Effector memory CD8-positive, alpha-beta T cell (primary cell): ENCODE measurements around the gene NMD3.
"Not testable (repeated sequence)": the region's sequence is repeated elsewhere in the genome, so short reads cannot be mapped to it uniquely, and the experiment has no call there.

ENCODE experiments used
- ATAC-seq: fragments of 150-1000 bp; cut with Tn5 transposase; replicated peaks from 2 replicates; pipeline ENCODE4 v1.10.0; 2021; ENCODE audit warnings: mild to moderate bottlenecking, moderate library complexity
- DNase-seq, 3 experiments: peaks; one replicate each; pipeline ENCODE4 v3.0.0; 2021
- H3K27ac Mint-ChIP-seq, 2 donors: one replicate each; pipeline ENCODE4 v1.8.0; 2022; ENCODE audit warnings: mild to moderate bottlenecking in 2 of 2, mixed read lengths in 2 of 2, moderate library complexity in 2 of 2
- H3K27me3 Mint-ChIP-seq, 2 donors: one replicate each; pipeline ENCODE4 v1.8.0; 2022; ENCODE audit warnings: mixed read lengths in 2 of 2
- H3K36me3 Mint-ChIP-seq: one replicate; pipeline ENCODE4 v1.8.0; 2022; ENCODE audit warnings: mild to moderate bottlenecking, moderate library complexity, mixed read lengths; ENCODE audit not compliant: insufficient read depth
- H3K4me1 Mint-ChIP-seq, 2 donors: one replicate each; pipeline ENCODE4 v1.8.0; 2022; ENCODE audit warnings: low read depth in 2 of 2, mixed read lengths in 2 of 2
- H3K4me3 Mint-ChIP-seq, 2 donors: one replicate each; pipeline ENCODE4 v1.8.0; 2022; ENCODE audit warnings: mild to moderate bottlenecking in 2 of 2, mixed read lengths in 2 of 2, moderate library complexity in 2 of 2
- H3K9me3 Mint-ChIP-seq, 2 donors: one replicate each; pipeline ENCODE4 v1.8.0; 2022; ENCODE audit warnings: mixed read lengths in 2 of 2
- total RNA-seq, 9 experiments: gene quantifications; one replicate each; lab custom pipeline; 2026; lab: John Stamatoyannopoulos, UW

The NMD3 gene
- total RNA-seq, result 43.1 to 111 (median 78.0) reads per million in 9 experiments

DNA sequence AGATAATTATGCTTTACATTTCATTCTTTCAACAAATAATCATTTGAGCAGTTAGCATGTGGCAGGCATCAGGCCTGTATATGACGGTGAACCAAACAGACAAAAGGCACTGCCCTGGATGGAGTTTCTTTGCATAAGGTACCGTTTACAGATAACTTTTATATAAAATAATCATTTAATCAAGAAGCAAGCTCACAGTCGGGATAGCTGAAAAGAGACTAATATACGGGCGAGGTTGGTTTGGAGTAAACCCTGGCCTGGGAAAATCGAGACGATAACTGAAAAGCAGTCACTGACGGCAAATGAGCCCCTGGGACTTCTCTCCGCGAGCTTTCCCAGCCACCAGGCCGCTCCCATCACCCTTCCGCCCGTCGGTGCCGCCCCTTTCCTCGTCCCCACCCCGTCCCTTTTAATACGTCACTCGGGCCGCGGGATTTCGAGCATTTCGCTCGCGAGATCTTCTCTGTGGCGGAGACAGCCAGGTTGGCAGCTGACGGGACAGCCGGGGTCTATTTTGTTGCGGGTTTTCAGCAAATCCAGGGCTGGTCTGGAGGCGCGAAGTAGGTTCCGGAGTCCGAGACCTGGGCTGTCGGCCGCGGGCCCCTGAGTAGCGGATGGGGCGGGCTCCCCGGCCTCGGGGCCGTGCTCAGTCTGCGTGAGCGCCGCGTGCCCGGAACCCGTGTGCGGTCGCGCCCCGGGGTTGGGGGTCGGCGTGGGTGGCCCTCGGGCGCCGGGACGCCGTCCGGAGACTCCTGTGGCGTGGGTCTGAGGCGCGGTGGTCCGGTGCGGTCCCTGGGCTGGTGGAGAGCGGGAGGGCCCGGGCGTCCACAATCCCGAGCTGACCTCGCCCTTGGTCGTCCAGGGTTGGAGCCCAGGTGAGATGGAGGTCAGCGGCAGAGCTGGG, at the start of gene NMD3:
TSS of gene NMD3 (plus strand) at position 462 of the 904 bp plus-strand sequence. CDS start 703 bp downstream, outside the sequence.
- Mint-ChIP-seq H3K36me3 (peaks cover 11% of the 10 kb centered on the region), H3K4me1 (peaks cover 9 to 24% of the 10 kb centered on the region in 2 donors), H3K27me3 (peaks cover 9 to 15% of the 10 kb centered on the region in 2 donors), H3K27ac (peak within 1 kb of the TSS; percentile 94 to 96), H3K9me3 (peaks cover 0 to 3% of the 10 kb centered on the region in 2 donors), H3K4me3 (peak within 1 kb of the TSS; percentile 90 to 91)
- DNase-seq (peak; percentile 89 to 95 (median 91)), ATAC-seq (peak; percentile 97)

DNA sequence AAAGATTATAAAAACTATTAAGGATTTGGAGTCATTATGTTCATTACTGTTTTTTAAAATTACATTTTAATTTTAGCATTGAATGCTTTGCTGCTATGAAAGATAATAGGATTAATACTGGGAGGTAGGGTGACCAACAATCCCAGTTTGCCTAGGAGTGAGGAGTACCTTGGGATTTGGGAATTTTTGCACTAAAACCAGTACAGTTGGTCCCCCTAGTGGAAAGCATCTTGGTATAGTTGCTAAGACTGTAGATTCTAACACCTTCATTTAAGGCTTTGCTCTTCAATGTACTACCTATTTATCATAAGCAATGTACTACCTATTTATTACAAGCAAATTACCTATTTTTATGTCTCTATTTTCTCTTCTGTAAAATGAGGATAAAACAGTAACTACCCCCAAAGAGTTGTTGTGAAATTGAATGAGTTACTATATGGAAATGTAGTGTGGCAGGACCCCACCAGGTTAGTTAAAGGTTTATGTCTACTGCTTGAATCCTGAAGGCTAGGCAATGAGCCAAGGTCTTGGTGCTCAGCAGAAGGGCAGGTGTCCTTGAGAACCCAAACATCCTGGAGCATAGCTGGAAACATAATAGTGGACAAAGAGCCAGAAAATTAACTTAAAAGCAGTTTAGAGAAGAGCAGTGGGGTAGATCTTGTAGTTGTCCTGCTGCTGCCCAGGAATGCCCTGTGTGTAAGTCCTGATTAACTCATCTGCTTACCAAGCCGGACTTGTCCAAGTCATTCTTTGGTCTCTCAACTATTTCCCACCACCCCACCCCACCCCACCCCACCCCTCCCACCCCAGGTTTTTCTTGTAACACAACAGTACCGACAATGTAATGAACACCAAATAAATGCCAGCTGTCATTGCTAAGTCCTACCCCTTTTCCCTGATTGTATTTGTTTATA, 49.2 kb upstream of the NMD3 start:
- DNase-seq (no peak), ATAC-seq (no peak)
- no peak overlapping the region for H3K27ac Mint-ChIP-seq
- no peak overlapping the region for H3K4me3 Mint-ChIP-seq
- no peaks in the 10 kb centered on the region for H3K4me1 Mint-ChIP-seq
- H3K36me3 Mint-ChIP-seq, result peaks cover 3% of the 10 kb centered on the region
- peaks cover 13 to 23% of the 10 kb centered on the region in 2 donors for H3K27me3 Mint-ChIP-seq
- no peaks in the 10 kb centered on the region for H3K9me3 Mint-ChIP-seq

DNA sequence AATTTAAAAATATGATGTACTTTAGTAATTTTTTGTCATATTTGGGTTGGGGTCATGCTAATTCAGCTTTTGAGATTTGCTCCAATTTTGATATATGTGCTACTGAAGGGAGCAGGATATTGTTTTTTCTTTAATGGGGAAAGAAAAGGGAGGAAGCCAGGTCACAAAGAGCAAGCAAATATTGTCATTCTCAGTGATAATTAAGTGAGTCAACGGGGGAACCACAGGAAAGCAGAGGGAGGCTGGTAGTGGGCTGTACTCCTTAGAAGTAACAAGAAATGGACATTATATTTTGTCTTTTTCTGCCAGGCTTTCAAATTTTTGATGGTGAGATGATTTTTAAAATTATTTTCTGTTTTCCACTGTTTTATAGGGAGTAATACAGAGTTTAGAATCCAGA, 45.6 kb upstream of the NMD3 start:
- no peak overlapping the region for H3K4me3 Mint-ChIP-seq
- no peak for DNase-seq

DNA sequence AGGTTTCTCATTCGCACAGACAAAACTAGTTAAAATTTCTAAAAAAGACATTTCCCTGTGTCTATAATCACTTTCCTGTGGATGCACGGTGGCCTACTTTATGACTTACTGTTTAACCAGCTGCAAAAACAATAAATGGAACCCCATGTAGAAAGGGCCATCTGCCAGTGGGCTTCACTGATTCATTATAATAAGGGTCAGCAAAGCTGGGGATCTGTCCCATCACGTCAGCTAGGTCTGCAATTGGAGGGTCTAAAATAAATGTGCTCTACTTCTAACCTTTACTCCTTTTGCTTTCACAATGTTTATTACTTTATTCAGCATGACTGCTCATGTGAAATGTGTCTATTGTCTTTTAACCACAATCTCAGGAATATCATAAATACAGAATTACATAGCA, 43.1 kb upstream of the NMD3 start:
- Mint-ChIP-seq H3K36me3 (peaks cover 3% of the 10 kb centered on the region), H3K27ac (no peak overlapping the region), H3K27me3 (peaks cover 14 to 28% of the 10 kb centered on the region in 2 donors), H3K4me3 (no peak overlapping the region), H3K4me1 (no peaks in the 10 kb centered on the region), H3K9me3 (no peaks in the 10 kb centered on the region)
- ATAC-seq (no peak), DNase-seq (no peak)

More for the DNA sequence above, 45.6 kb upstream of the NMD3 start:
- peaks cover 14 to 19% of the 10 kb centered on the region in 2 donors for H3K27me3 Mint-ChIP-seq
- no peaks in the 10 kb centered on the region for H3K9me3 Mint-ChIP-seq
- ATAC-seq, result no peak
- H3K4me1 Mint-ChIP-seq, result no peaks in the 10 kb centered on the region
- peaks cover 3% of the 10 kb centered on the region for H3K36me3 Mint-ChIP-seq
- no peak overlapping the region for H3K27ac Mint-ChIP-seq

DNA sequence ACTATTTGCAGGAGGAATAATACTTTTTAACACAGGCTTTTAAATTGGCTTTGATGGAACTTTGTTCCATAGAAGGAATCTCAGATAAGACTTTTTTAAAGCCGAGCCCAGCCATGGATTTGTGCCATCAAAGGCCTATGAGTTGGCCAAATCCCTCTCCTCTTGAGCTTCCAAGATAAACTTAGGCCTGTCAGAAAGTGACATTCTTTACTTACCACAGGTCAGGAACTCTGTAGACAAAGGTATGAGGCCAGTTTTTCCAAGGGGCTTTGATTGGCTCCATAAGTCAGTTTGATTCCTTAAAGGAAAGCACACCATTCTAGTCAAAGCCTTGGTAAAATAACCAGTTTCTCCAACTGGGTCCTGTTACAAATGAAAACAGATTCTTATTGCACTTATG, 39.7 kb upstream of the NMD3 start:
- not testable (repeated sequence) for H3K36me3 Mint-ChIP-seq, DNase-seq, H3K4me3 Mint-ChIP-seq, H3K9me3 Mint-ChIP-seq, H3K4me1 Mint-ChIP-seq, H3K27ac Mint-ChIP-seq, ATAC-seq
- peaks cover 0 to 28% of the 10 kb centered on the region in 2 donors for H3K27me3 Mint-ChIP-seq

DNA sequence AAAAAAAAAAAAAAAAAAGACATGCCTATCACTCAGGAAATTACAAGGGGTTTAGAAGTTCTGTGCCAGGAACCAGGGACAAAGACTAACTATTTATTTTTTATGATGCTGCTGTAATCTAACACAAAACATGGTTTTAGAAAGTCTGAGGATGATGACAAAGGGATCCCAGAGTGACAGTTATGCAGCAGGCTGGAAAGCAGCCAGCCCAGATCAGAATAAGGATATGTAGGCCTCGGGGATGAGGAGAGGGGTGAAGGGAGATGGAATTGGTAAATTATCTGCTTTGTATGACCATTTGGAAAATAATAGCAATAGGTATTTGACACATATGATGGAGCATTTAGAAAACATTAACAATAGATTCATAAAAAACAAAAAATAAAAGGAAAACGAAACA, 34.1 kb upstream of the NMD3 start:
- H3K27me3 Mint-ChIP-seq, result peaks cover 0 to 20% of the 10 kb centered on the region in 2 donors
- H3K4me1 Mint-ChIP-seq, result no peaks in the 10 kb centered on the region
- H3K27ac Mint-ChIP-seq, result no peak overlapping the region
- no peak for DNase-seq
- no peak overlapping the region for H3K4me3 Mint-ChIP-seq
- H3K36me3 Mint-ChIP-seq, result no peaks in the 10 kb centered on the region
- H3K9me3 Mint-ChIP-seq, result no peaks in the 10 kb centered on the region
- no peak for ATAC-seq

DNA sequence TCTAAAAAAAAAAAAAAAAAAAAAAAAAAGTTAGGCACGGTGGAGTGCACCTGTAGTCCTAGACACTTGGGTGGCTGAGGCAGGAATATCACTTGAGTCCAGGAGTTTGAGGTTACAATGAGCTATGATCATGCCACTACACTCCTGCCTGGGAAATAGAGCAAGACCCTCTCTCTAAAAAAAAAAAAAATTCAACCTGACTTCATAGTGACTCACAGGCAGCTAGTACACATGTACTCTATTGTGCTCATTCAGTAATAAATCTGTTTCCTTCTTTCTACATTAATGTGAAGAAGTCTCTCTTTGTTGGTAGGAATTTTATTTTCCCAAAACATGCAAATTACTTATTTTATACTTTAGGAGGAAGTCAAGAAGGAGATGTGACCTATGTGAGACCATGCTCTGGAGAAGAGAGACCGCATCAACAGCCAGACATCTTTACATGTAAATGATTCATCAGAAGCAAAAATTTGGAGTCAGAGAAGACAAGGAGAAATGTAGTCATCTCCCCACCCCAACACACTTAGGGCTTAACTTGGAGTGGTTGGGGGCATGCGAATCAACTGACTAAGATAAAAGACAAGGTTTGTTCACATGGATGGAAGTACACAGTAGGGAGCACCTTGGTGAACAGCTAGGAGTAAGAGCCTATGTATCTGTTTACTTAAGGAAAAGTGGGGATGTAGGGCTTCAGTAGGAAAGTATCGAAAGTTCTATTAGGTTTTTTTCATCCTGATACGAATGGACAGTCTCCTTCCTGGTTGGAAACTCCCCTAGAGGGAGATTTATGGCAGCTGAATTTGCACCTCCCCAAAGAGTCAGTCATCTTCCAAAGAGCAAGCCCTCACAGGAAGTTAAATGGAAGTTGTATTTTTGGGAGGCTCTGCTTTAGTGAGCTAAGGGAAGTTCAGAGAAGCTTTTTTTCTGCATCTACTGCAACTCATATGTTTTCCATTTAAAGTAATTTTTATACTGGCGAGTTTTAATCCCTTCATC, 23.0 kb upstream of the NMD3 start:
- DNase-seq (no peak), ATAC-seq (no peak)
- H3K4me3 Mint-ChIP-seq, result no peak overlapping the region
- no peaks in the 10 kb centered on the region for H3K4me1 Mint-ChIP-seq
- H3K36me3 Mint-ChIP-seq, result peaks cover 3% of the 10 kb centered on the region
- peaks cover 40 to 59% of the 10 kb centered on the region in 2 donors for H3K27me3 Mint-ChIP-seq
- peaks cover 0 to 2% of the 10 kb centered on the region in 2 donors for H3K9me3 Mint-ChIP-seq
- H3K27ac Mint-ChIP-seq, result no peak overlapping the region

DNA sequence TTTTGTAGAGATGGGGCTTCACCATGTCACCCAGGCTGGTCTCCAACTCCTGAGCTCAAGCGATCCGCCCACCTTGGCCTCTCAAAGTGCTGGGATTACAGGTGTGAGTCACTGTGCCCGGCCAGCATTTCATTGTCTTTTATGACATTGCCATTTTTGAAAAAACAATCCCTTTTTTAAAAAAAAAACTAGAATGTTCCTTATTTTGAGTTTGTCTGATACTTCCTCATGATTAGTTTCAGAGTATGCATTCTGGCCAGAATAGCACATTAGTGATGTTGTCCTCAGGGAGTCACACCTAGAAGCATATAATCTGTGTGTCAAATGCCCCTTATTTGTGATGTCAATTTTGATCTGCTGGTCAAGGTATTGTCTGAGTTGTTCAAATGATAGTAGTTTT, 21.2 kb upstream of the NMD3 start:
- Mint-ChIP-seq H3K27me3 (peaks cover 33 to 48% of the 10 kb centered on the region in 2 donors), H3K9me3 (peaks cover 0 to 2% of the 10 kb centered on the region in 2 donors), H3K27ac (no peak overlapping the region), H3K4me1 (no peaks in the 10 kb centered on the region), H3K36me3 (peaks cover 3% of the 10 kb centered on the region), H3K4me3 (no peak overlapping the region)
- ATAC-seq (no peak), DNase-seq (no peak)

DNA sequence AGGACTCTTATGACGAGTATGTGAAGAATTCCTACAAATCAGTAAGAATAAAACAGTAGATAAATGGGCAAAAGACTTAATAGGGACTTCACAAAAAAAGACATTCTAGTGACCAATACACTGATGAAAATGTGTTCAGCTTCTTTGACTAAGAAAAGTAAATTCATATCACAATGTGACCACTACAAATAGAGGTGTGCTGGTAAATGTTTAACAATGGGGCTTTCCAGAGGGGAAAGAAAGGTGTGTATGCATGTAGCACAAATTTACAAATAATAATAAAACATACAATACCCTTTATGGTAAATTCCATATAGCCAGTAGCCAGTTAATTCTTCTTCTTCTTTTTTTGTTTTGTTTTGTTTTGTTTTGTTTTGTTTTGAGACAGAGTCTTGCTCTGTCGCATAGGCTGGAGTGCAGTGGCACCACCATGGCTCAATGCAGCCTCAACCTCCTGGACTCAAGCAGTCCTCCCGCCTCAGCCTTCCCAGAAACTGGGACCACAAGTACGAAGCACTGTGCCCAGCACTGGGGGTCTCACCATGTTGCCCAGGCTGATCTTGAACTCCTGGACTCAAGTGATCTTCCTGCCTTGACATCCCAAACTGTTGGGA, 17.5 kb upstream of the NMD3 start:
- Mint-ChIP-seq H3K36me3 (no peaks in the 10 kb centered on the region), H3K4me1 (no peaks in the 10 kb centered on the region), H3K27ac (no peak overlapping the region)

DNA sequence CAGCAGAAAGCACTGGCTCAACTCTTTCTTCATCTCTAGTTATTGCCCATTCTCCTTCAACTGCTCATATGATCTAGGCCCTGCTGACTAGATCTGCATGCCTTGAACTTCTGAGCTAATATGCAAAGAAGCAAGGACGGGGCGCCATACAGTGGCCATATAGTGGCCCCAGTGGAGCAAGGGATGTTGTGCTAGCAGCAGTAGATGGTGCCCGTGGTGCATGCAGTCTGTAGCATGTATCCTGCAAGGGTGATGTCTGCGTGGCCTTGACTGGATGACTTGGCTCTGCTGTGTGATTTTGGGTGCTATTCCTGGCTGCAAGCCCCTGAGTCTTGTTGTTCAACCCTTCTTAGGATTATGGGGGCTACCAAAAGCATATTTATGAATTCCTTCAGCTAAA, 12.2 kb upstream of the NMD3 start:
- DNase-seq, result no peak
- ATAC-seq, result no peak
- Mint-ChIP-seq H3K9me3 (no peaks in the 10 kb centered on the region), H3K27ac (no peak overlapping the region), H3K36me3 (no peaks in the 10 kb centered on the region), H3K4me3 (no peak overlapping the region), H3K27me3 (peaks cover 6 to 10% of the 10 kb centered on the region in 2 donors), H3K4me1 (no peaks in the 10 kb centered on the region)

More for the DNA sequence above, 17.5 kb upstream of the NMD3 start:
- Mint-ChIP-seq H3K9me3 (no peaks in the 10 kb centered on the region), H3K27me3 (peaks cover 24 to 26% of the 10 kb centered on the region in 2 donors), H3K4me3 (no peak overlapping the region)
- ATAC-seq, result no peak
- no peak for DNase-seq

DNA sequence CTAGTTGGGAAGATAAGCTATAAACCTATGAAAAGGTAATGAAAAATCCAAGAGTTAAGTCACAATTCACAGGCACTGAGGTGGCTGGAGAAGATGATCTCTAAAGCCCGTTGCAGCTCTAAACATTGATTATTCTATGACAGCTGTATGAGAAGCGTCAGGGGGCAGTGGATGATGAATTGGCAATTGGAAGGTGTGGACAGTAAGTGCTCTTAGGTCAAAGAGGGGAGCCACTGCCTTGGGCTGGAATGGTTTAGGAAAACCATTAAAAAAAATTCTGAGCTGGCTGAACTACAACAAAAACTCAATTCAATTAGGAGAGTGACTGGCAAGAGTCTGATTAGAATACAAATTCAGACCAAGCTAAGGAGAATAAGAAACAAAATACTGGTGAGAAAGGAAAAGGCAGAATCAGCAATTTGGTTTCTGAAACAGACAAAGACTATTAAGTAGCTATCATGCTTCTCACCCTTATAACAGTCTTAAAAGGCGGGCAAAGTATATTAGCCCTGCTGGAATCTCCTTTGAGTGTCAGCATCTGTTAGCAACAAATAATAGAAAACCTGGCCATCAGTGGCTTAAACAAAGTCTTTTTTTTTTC, 8.8 kb upstream of the NMD3 start:
- H3K36me3 Mint-ChIP-seq, result no peaks in the 10 kb centered on the region

DNA sequence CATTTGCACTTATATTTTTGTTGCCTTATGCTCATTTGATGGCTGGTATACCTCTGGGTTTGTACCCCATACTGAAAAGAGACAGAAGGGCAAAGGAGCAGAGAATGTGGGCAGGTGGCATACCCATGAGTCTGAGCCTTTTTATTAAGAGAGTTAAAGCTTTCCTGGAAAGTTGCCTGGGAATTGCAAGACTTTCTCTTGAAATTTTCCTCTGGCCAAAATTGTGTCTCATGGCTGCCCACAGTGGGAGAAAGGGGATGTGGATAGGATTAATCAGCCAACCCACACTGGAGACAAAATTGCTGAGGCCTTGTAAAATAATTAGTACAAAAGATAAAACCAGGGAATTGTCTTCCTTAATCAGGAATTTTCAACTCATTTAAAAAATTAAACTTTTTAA, 8.2 kb upstream of the NMD3 start:
- ATAC-seq, result no peak
- Mint-ChIP-seq H3K4me1 (no peaks in the 10 kb centered on the region), H3K27ac (no peak overlapping the region), H3K9me3 (no peaks in the 10 kb centered on the region), H3K36me3 (no peaks in the 10 kb centered on the region), H3K27me3 (peaks cover 26 to 31% of the 10 kb centered on the region in 2 donors), H3K4me3 (no peak overlapping the region)
- no peak for DNase-seq

More for the DNA sequence above, 8.8 kb upstream of the NMD3 start:
- H3K27ac Mint-ChIP-seq, result no peak overlapping the region
- no peak overlapping the region for H3K4me3 Mint-ChIP-seq
- peaks cover 25 to 28% of the 10 kb centered on the region in 2 donors for H3K27me3 Mint-ChIP-seq
- H3K9me3 Mint-ChIP-seq, result no peaks in the 10 kb centered on the region
- ATAC-seq, result no peak
- DNase-seq, result no peak
- H3K4me1 Mint-ChIP-seq, result no peaks in the 10 kb centered on the region
